GM18861 (cell line): ENCODE results near the gene RBBP7.

Experiments used
- ATAC-seq: cut with Tn5 transposase; IDR thresholded peaks from one replicate; pipeline ENCODE4 v1.9.1; 2021; ENCODE audit not compliant: unreplicated experiment

Gene RBBP7

DNA sequence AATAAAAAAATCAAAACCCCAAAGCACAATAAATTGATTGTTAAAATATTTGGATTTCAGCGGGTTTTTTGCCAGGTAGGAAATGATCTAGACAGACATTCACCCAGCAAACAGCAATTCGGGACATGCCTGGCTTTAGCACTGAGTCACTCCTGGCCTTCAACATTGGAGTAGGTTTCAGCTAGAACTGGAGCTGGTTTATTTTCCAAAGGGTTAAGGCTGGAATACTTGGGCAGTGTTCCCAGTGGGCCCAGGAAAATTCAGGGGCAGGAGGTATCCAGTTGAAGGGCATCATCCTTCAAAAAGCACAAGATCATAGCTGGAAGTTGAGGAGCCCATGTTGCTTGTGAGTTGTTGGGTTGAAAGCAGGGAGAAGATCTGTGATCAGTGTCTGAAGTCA lies 42.9 kb downstream of the RBBP7 start:
- no peak for ATAC-seq

DNA sequence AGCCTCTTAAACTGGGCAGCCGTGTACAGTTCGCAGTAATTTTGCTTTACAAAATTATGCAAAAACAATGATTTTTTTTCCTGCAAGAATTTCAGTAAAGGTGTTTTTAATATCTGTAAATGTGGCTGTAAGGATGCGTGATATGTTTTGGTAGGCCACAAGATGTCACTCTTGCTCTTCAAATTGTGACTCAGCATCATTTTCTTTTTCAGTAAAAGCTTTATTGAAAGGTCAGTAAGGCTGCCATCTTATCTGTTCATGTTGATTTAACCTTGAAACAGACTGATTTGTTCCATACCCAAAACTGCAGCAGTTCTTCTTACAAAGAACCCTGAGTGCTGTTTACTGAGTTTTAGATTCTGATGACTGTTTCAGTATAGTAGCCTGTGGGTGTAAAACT lies 44.0 kb downstream of the RBBP7 start:
- peak; percentile 55 for ATAC-seq

DNA sequence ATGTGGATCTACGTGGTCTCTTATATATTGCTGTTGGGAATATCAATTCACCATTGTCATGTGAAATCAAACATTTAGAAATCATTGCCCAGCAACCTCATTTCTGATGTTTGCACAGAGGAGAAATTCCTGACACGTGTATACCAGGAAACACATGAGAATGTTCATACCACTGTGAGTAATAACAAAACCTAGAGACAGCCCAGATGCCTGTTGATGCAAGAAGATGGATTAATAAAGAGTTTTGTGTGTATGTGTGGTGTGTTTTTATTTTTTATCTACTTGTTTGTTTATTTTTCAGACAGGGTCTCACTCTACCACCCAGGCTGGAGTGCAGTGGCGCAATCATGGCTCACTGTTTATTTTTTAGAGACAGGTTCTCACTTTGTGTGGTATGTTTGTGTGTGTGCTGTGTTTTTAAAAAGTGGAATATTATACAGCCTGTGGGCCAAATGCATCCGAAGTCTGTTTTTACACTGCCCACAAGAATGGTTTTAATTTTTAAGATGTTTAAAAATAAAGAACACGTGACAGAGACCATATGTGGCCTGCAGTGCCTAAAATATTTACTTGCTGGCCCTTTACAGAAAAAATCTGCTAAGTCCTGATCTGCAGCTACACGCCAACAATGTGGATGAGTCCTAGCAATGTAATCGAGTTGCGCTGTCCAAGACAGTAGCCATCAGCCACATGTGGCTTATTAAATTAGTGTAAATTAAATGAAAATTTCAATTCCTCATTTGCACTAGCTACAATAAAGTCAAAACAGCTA lies 44.7 kb downstream of the RBBP7 start:
- ATAC-seq, result no peak

DNA sequence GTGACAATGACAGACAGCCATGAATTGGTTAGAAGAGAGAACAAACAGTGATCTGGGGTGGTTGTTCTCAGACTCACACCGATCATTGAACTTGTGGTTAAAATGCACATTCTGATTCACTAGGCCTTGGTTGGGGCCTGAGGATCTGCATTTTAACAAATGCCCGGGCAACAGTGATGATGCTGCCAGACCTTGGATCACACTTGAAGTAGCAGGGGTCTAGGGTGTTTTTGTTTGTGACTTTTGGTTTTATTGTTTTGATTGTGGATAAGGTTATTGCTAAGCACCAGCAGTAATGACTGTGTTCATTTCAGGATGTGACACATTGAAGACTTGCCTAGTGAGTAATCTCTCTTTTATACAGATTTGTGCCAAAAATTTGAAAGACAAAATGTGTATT lies 47.4 kb downstream of the RBBP7 start:
- no peak for ATAC-seq

DNA sequence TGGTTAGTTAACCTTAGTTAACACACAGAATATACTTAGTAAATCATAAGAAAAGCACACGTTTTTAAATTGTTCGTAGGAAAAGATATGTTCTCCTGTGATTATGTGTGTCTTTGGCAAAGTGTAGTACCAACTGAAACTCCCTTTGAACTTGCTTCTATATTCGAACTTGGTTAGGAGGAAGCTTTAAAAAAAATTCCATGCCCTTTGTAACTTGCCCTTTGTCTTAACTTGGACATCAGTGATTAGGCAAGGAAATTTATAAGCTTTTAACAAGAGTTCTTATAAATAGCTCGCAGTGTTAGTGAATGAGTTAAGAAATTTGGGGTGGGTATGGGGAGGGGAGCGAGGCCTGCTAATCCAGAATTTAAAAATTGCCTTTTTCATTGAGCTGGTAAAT lies 50.5 kb downstream of the RBBP7 start:
- no peak for ATAC-seq

DNA sequence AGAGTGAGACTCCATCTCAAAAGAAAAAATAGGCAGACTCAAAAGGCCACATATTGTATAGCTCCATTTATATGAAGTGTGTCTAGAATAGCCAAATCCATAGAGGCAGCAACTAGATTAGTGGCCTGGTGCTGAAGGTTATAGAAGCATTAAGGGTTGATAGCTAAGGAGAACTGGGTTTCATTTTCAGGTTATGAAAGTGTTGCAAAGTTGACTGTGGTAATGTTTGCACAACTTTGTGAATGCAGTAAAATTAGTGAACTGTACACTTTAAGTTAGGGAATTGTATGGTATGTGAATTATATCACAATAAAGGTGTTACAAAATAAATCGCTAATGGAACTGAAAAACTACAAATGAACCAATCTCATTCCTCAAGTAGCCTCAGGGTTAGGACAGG lies 55.6 kb downstream of the RBBP7 start:
- ATAC-seq, result no peak

DNA sequence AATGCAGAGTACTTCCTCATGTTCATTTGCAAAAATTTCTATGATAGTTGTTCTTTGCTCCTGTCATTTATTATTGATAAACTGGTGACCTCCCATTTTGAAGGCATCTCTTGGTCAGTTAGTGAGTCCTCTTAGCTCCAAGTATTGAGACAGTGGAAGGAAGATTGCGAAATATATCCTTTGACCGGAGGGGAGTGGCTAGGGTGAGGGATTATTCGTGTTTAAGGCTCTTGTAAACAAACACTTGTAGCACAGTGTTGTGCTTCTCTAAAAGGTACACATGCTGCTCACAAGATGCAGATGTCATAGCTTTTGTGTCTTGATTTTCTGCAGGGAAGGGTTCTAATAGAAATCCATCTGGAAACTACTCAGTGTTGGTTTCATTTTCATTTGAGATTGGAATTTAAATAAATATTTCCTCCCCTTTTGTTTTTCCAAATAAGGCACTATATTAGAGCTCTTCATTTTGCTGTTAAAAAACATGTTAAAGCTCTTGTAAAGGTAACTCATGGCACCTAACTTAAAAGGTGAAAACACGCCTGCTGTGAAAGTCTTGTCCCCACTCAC lies 62.1 kb downstream of the RBBP7 start:
- ATAC-seq, result no peak

DNA sequence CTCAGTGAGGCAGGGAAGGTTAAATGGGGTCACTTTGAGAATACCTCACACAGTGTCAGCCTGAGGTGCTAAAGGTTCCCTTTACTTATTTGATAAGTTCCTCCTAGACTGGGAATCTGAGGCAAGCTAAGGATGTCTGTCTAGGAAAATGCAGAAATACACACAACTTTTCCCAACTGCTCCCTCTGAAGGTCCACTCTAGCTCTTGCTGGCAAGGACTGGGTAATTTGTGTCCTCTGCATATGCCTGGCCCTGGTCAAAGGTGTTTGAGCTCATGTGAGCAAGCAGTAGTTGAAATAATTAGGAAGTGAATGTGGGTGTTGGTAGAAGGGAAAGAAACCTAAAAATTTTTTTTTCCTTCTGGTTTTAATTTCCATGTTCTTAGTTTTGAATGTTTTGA lies 62.6 kb downstream of the RBBP7 start:
- ATAC-seq, result no peak

DNA sequence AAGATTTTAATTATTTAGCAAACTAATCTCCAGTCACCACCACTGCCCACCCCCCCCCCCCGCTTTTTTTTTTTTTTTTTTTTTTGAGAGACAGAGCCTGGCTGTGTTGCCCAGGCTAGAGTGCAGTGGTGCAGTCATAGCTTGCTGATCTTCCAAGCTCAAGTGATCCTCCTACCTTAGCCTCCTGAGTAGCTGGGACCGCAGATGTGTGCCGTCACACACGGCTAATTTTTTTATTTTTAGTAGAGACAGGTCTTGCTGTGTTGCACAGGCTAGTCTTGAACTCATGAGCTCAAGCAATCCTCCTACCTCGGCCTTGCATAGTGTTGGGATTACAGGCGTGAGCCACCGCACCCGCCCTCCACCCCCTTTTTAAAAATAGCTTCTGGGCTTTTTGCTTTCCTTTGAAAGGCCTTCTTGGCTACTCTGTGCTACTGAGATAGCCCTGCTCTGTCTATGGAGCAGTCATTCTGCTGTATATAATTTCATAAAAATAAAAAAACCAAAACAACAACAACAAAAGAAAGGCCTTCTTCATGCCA lies 65.2 kb downstream of the RBBP7 start:
- ATAC-seq, result peak; percentile 71

DNA sequence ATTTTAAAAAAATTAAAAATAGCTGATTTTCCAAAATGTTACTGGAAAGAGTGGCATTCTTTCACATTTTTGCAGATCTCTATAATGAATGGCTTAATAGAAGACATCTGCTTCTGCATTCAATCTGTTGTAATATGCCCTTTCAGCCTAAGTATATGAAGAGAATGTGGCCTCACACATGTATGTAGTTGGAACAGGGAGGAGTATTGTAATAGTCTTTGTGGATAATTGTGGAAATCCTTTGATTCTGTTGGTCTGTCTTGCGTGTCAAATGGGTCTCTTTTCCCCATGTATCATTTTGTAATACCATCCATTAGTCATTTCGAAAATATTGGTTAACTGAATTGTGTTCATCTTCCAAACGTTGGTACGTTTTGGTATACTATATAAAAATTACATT lies 72.3 kb downstream of the RBBP7 start:
- no peak for ATAC-seq

DNA sequence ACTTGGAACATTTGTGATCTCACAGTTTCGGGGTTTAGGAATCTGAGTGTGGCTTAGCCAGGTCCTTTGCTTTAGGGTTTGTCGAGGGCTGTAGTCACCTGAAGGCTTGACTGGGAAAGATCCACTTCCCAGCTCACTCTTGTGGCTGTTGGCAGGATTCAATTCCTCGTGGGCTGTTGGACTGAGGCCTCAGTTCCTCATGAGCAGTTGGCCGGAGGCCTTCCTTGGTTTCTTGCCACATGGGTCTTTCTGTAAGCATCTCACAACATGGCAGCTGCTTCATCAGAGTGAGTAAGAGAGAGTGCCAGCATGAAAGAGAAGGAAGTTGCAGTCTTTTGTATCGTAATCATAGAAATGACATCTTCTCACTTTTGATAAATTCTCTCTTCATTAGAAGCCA lies 72.8 kb downstream of the RBBP7 start:
- ATAC-seq, result no peak

DNA sequence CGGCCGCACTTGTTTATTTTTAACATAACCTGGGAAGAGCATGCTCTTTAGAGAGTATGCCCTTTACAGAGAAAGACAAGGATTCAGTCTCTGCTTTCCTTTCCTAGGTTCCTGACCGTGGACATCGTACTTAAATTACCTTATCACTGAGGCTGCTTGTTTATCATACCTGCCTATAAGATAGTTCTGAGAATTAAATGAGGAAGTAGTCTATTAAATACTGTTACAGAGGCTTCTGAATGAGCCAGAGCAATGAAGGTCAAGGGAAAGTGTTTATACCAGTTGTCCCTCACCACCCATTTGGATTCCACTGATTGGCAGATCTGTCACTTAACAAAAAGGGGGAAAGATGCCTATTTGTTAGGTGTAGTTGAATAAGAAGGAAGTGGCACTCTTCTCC lies 73.9 kb downstream of the RBBP7 start:
- ATAC-seq, result no peak
